Measurements from ENCODE around the gene NSG1. TPM values are rescaled to one million over a fixed set of nuclear protein-coding genes. Genes with fewer than 3 reads are reported as not detected.

Gene NSG1
- polyA plus RNA-seq, 1 of the 3 experiments (the other 2 are of a cell fraction): 11.4 TPM

DNA sequence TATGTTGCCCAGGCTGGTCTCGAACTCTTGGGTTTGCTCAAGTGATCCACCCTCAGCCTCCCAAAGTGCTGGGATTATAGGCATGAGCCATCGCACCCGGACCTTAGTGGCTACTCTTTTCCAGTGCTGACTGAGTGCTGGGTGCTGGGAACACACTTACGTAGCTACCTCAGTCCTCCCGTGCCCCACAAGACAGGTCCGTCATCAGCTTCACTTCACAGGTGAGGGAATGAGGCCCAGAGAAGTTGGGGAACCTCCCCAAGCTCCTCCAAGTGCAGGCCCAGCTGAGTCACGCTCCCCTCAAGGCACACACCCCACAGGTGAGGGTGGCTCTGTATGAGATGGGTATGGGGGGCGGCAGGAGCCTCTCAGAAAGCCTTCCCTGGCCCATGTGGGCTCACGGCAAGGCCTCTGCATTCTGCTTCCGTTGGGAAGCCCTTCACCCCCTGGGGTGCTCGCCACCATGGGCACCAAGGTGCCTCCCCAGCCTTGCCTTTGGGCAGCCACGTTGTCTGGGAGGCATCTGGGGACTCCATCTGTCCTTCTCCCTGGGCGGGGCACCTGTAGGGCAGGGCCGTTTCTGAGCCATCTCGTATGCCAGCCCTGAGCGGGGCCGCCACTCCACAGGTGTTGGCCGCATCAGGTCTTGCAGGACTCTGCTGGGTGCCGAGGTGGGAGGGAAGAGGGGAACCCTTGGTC lies 28.4 kb downstream of the NSG1 start:
- no peaks in the 10 kb centered on the region for H3K9me3 ChIP-seq
- no peak overlapping the region for H3K4me3 ChIP-seq (ENCODE audit: low read depth in 2 of 2, low read length in 1 of 2)
- WGBS (ENCODE audit: low lambda C conversion rate): 98% methylated on average over 5 of the region's 19 CpGs
- H2AFZ ChIP-seq (ENCODE audit: low read depth): no peak overlapping the region
- no peaks in the 10 kb centered on the region for H4K20me1 ChIP-seq (ENCODE audit: insufficient read depth)
- H3K9me2 ChIP-seq: no peaks in the 10 kb centered on the region
- H3K27ac ChIP-seq (ENCODE audit: low read depth in 2 of 2, low read length in 1 of 2): no peak overlapping the region
- H3K36me3 ChIP-seq (replicated peaks in 1 of 2; ENCODE audit: control insufficient read depth in 1 of 2, insufficient read depth in 2 of 2, low read length in 1 of 2): peaks cover 0 to 27% of the 10 kb centered on the region in 2 experiments
- no peaks in the 10 kb centered on the region for H3K79me2 ChIP-seq (ENCODE audit: insufficient read depth)
- no peak overlapping the region for H3K9ac ChIP-seq
- H3K4me2 ChIP-seq: no peak overlapping the region
- ChIA-PET CTCF (interaction anchor here (1.6 kb wide), 1 partner anchor 40 kb away, joined by 3 read pairs; no protein-coding TSS in a partner anchor), POLR2A (no interaction called here)
- no peaks in the 10 kb centered on the region for H3K27me3 ChIP-seq (ENCODE audit: insufficient read depth)
- no peaks in the 10 kb centered on the region for H3F3A ChIP-seq (replicated peaks; ENCODE audit: insufficient read depth)
- TF ChIP-seq MXI1 (IDR thresholded peaks at IDR 0.05; ENCODE audit: low read depth, low read length): no peak
- no peak for TF ChIP-seq SMC3 (IDR thresholded peaks at IDR 0.05; ENCODE audit: low read depth, low read length)
- no peak for TF ChIP-seq CHD2 (IDR thresholded peaks at IDR 0.05; ENCODE audit: low read length, partially characterized antibody)
- TF ChIP-seq, protein P1, sequence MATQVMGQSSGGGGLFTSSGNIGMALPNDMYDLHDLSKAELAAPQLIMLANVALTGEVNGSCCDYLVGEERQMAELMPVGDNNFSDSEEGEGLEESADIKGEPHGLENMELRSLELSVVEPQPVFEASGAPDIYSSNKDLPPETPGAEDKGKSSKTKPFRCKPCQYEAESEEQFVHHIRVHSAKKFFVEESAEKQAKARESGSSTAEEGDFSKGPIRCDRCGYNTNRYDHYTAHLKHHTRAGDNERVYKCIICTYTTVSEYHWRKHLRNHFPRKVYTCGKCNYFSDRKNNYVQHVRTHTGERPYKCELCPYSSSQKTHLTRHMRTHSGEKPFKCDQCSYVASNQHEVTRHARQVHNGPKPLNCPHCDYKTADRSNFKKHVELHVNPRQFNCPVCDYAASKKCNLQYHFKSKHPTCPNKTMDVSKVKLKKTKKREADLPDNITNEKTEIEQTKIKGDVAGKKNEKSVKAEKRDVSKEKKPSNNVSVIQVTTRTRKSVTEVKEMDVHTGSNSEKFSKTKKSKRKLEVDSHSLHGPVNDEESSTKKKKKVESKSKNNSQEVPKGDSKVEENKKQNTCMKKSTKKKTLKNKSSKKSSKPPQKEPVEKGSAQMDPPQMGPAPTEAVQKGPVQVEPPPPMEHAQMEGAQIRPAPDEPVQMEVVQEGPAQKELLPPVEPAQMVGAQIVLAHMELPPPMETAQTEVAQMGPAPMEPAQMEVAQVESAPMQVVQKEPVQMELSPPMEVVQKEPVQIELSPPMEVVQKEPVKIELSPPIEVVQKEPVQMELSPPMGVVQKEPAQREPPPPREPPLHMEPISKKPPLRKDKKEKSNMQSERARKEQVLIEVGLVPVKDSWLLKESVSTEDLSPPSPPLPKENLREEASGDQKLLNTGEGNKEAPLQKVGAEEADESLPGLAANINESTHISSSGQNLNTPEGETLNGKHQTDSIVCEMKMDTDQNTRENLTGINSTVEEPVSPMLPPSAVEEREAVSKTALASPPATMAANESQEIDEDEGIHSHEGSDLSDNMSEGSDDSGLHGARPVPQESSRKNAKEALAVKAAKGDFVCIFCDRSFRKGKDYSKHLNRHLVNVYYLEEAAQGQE (IDR thresholded peaks at IDR 0.05; ENCODE audit: low read depth, low read length): no peak
- no peak for TF ChIP-seq EP300 (IDR thresholded peaks at IDR 0.05; ENCODE audit: borderline replicate concordance in 1 of 2, low read depth in 1 of 2, low read length in 1 of 2)
- no peak for TF ChIP-seq JUND (IDR thresholded peaks at IDR 0.05)
- no peak for TF ChIP-seq TAF1 (IDR thresholded peaks at IDR 0.05; ENCODE audit: borderline replicate concordance, low read depth, low read length)
- no peak for TF ChIP-seq RAD21 (IDR thresholded peaks at IDR 0.05; ENCODE audit: low read length)
- no peak for DNase-seq
- no peaks in the 10 kb centered on the region; a peak in 1 of 4 replicates for H3K4me1 ChIP-seq (ENCODE audit: control insufficient read depth in 1 of 2, insufficient read depth in 2 of 2, low read depth in 1 of 2, low read length in 1 of 2)

GRCh38 chr4:4415806-4416805 lies 29.2 kb downstream of the NSG1 start:
- TF ChIP-seq, protein P2, sequence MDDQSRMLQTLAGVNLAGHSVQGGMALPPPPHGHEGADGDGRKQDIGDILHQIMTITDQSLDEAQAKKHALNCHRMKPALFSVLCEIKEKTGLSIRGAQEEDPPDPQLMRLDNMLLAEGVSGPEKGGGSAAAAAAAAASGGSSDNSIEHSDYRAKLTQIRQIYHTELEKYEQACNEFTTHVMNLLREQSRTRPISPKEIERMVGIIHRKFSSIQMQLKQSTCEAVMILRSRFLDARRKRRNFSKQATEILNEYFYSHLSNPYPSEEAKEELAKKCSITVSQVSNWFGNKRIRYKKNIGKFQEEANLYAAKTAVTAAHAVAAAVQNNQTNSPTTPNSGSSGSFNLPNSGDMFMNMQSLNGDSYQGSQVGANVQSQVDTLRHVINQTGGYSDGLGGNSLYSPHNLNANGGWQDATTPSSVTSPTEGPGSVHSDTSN (IDR thresholded peaks at IDR 0.05): no peak
- TF ChIP-seq, protein P3, sequence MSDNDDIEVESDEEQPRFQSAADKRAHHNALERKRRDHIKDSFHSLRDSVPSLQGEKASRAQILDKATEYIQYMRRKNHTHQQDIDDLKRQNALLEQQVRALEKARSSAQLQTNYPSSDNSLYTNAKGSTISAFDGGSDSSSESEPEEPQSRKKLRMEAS (IDR thresholded peaks at IDR 0.05; ENCODE audit: low read depth): no peak
- no peak for TF ChIP-seq FOXM1 (IDR thresholded peaks at IDR 0.05; ENCODE audit: low read depth)
- Histone ChIP-seq H3K36me3 (replicated peaks in 1 of 2; ENCODE audit: control insufficient read depth in 1 of 2, insufficient read depth in 2 of 2, low read length in 1 of 2) (peaks cover 0 to 34% of the 10 kb centered on the region in 2 experiments), H3K27me3 (ENCODE audit: insufficient read depth) (no peaks in the 10 kb centered on the region), H3F3A (replicated peaks; ENCODE audit: insufficient read depth) (no peaks in the 10 kb centered on the region), H3K79me2 (ENCODE audit: insufficient read depth) (no peaks in the 10 kb centered on the region), H3K4me3 (ENCODE audit: low read depth in 2 of 2, low read length in 1 of 2) (no peak overlapping the region), H3K4me2 (no peak overlapping the region), H3K9me2 (no peaks in the 10 kb centered on the region), H3K4me1 (ENCODE audit: control insufficient read depth in 1 of 2, insufficient read depth in 2 of 2, low read depth in 1 of 2, low read length in 1 of 2) (no peaks in the 10 kb centered on the region; a peak in 1 of 4 replicates), H3K27ac (ENCODE audit: low read depth in 2 of 2, low read length in 1 of 2) (no peak overlapping the region), H3K9ac (no peak overlapping the region), H3K9me3 (no peaks in the 10 kb centered on the region), H4K20me1 (ENCODE audit: insufficient read depth) (no peaks in the 10 kb centered on the region), H2AFZ (ENCODE audit: low read depth) (no peak overlapping the region)
- no peak for DNase-seq
- POLR2A ChIA-PET: no interaction called here
- WGBS (ENCODE audit: low lambda C conversion rate): 94% methylated on average over 24 of the region's 27 CpGs
- CTCF ChIA-PET: interaction anchor here (1.1 to 3.0 kb wide), 5 partner anchors 14 to 45 kb away, joined by 3 to 22 read pairs (median 3); partner anchors contain the start of gene NSG1
